Prostate gland (tissue), 2 donors: ENCODE measurements around the gene OR2V2.
A peak's percentile ranks its signal among the peaks of the same experiment; 100 is the strongest.

ENCODE experiments used
- CTCF ChIP-seq, 4 experiments: fragments of 200-600 bp in 2 of 4; fragments of 450-650 bp in 2 of 4; sonication (generic) in 2 of 4; IDR thresholded peaks; 1 replicate in 3 of 4; 2 replicates in 1 of 4; pipeline ENCODE4 v1.5.1; 2016 to 2019; ENCODE audit warnings: antibody characterized with exemption in 4 of 4, mild to moderate bottlenecking in 2 of 4, moderate library complexity in 2 of 4
- POLR2A ChIP-seq: fragments of 450-650 bp; IDR thresholded peaks from one replicate; pipeline ENCODE4 v1.6.1; 2016; ENCODE audit warnings: antibody characterized with exemption, mild to moderate bottlenecking

GRCh38 chr5:181191526-181192336 is 44.3 kb downstream of the OR2V2 start:
- TF ChIP-seq CTCF (IDR thresholded peaks at IDR 0.05) = peak in 1 of 4 experiments; percentile 21
- TF ChIP-seq POLR2A = peak; percentile 70
